ENCODE measurements around the gene ZNF385A.

Gene ZNF385A

GRCh38 chr12:54321363-54321762 lies 63.2 kb downstream of the ZNF385A start:
- DNase-seq: no peak

All from fibroblast of skin of back (primary cell).